A549 (cell line): ENCODE results near the gene SEMA7A. TPM values are rescaled to one million over a fixed set of nuclear protein-coding genes. Genes with fewer than 3 reads are reported as not detected.

Source experiments
- ATAC-seq, 2 experiments: fragments of 200-7000 bp in 1 of 2; fragments of >200 bp in 1 of 2; cut with Nextera tagmentation in 1 of 2; cut with Tn5 transposase in 1 of 2; 3 replicates each; pipeline versions ENCODE4 v1.8.0 to v1.9.1; 2018 to 2020; ENCODE audit warnings: mild to moderate bottlenecking in 1 of 2, moderate library complexity in 1 of 2
- CTCF ChIA-PET: fragments of 300-600 bp; sonication (Branson Sonifier 250); formaldehyde crosslinking; extraction: SDS; loops from one replicate; lab custom pipeline; 2021; ENCODE audit warnings: antibody characterized with exemption, inconsistent platforms; lab: Yijun Ruan, JAX
- POLR2A ChIA-PET: fragments of 350-600 bp; formaldehyde crosslinking; extraction: SDS; loops from one replicate; lab custom pipeline; 2021; ENCODE audit warnings: antibody characterized with exemption, inconsistent platforms; lab: Yijun Ruan, JAX
- DNase-seq, 2 experiments: peaks; one replicate each; pipeline versions ENCODE4 v3.0.0 to v3.0.0-alpha.2; 2011 to 2016; ENCODE audit warnings: low read depth in 1 of 2, low spot score in 1 of 2
- FAIRE-seq: peaks from 2 replicates; lab custom pipeline; 2011; peaks lifted over from hg19 to GRCh38; lab: Jason Lieb, UNC
- H3K27ac ChIP-seq, 2 experiments: fragments of >200 bp; sonication (Bioruptor Twin); formaldehyde crosslinking; 3 replicates each; pipeline ENCODE4 v1.5.1; 2016 to 2017
- H3K4me1 ChIP-seq: fragments of >200 bp; sonication (Bioruptor Twin); formaldehyde crosslinking; 3 replicates; pipeline ENCODE4 v1.6.1; 2016
- H3K4me2 ChIP-seq: fragments of >200 bp; sonication (Bioruptor Twin); formaldehyde crosslinking; 3 replicates; pipeline ENCODE4 v1.6.1; 2016
- H3K4me3 ChIP-seq: fragments of >200 bp; sonication (Bioruptor Twin); formaldehyde crosslinking; 3 replicates; pipeline ENCODE4 v1.5.1; 2016
- H3K9me3 ChIP-seq: fragments of >200 bp; sonication (Bioruptor Twin); formaldehyde crosslinking; 3 replicates; pipeline ENCODE4 v1.6.1; 2016
- BHLHE40 ChIP-seq: IDR thresholded peaks from 2 replicates; pipeline ENCODE4 v1.6.1; 2012; ENCODE audit warnings: low read depth, low read length, inconsistent platforms
- CEBPB ChIP-seq, 2 experiments: fragments of >200 bp in 1 of 2; sonication (Bioruptor Twin) in 1 of 2; formaldehyde crosslinking in 1 of 2; IDR thresholded peaks; 2 replicates each; pipeline ENCODE4 v1.6.1; 2012 to 2016
- CHD4 ChIP-seq: fragments of 200-600 bp; sonication (generic); IDR thresholded peaks from 2 replicates; pipeline ENCODE4 v1.6.1; 2016; ENCODE audit warnings: antibody characterized with exemption, mild to moderate bottlenecking, borderline replicate concordance
- EP300 ChIP-seq, 2 experiments: fragments of >200 bp; sonication (Bioruptor Twin); formaldehyde crosslinking; IDR thresholded peaks; 2 replicates in 1 of 2; 3 replicates in 1 of 2; pipeline ENCODE4 v1.6.1; 2016 to 2017
- ESRRA ChIP-seq: fragments of 150-350 bp; IDR thresholded peaks from 2 replicates; pipeline ENCODE4 v1.6.1; 2014; ENCODE audit warnings: mild to moderate bottlenecking, low read length, borderline replicate concordance
- FOSB ChIP-seq: fragments of 250-450 bp; sonication (Bioruptor Pico); IDR thresholded peaks from 2 replicates; pipeline ENCODE4 v1.5.0; 2020; ENCODE audit warnings: mild to moderate bottlenecking, moderate library complexity
- HDAC2 ChIP-seq: fragments of 200-600 bp; sonication (generic); IDR thresholded peaks from 2 replicates; pipeline ENCODE4 v1.6.1; 2016
- HEYL ChIP-seq: fragments of 250-450 bp; sonication (Bioruptor Pico); IDR thresholded peaks from 2 replicates; pipeline ENCODE4 v1.8.0; 2021; ENCODE audit warnings: mild to moderate bottlenecking, moderate library complexity
- HOXB13 ChIP-seq: fragments of 250-450 bp; sonication (Bioruptor Pico); IDR thresholded peaks from 2 replicates; pipeline ENCODE4 v1.5.0; 2020; ENCODE audit warnings: low read depth, mild to moderate bottlenecking, moderate library complexity
- JUN ChIP-seq, 2 experiments: fragments of >200 bp; sonication (Bioruptor Twin); formaldehyde crosslinking; IDR thresholded peaks; 2 replicates in 1 of 2; 3 replicates in 1 of 2; pipeline ENCODE4 v1.6.1; 2016 to 2017
- JUNB ChIP-seq: fragments of >200 bp; sonication (Bioruptor Twin); formaldehyde crosslinking; IDR thresholded peaks from 2 replicates; pipeline ENCODE4 v1.6.1; 2016
- NR3C1 ChIP-seq: fragments of >200 bp; sonication (Bioruptor Twin); formaldehyde crosslinking; IDR thresholded peaks from 3 replicates; pipeline ENCODE4 v1.6.1; 2017
- PBX3 ChIP-seq: IDR thresholded peaks from 2 replicates; pipeline ENCODE4 v1.6.1; 2012
- POLR2A ChIP-seq: IDR thresholded peaks from 2 replicates; pipeline ENCODE4 v1.6.1; 2012; ENCODE audit warnings: mild to moderate bottlenecking, low read length
- REST ChIP-seq: fragments of 200-600 bp; sonication (generic); IDR thresholded peaks from 2 replicates; pipeline ENCODE4 v1.6.1; 2016; ENCODE audit warnings: antibody characterized with exemption, mild to moderate bottlenecking, moderate library complexity
- SMC3 ChIP-seq: fragments of >200 bp; sonication (Bioruptor Twin); formaldehyde crosslinking; IDR thresholded peaks from 3 replicates; pipeline ENCODE4 v1.6.1; 2018; ENCODE audit warnings: inconsistent platforms
- SREBF2 ChIP-seq: fragments of 450-650 bp; IDR thresholded peaks from 2 replicates; pipeline ENCODE4 v1.6.1; 2014; ENCODE audit warnings: mild to moderate bottlenecking, moderate library complexity
- TFCP2L1 ChIP-seq: fragments of 250-450 bp; sonication (Bioruptor Pico); IDR thresholded peaks from 2 replicates; pipeline ENCODE4 v1.5.0; 2021; ENCODE audit warnings: mild to moderate bottlenecking
- TP53 ChIP-seq: fragments of 250-450 bp; sonication (Bioruptor Pico); IDR thresholded peaks from 2 replicates; pipeline ENCODE4 v1.5.0; 2021; ENCODE audit warnings: mild to moderate bottlenecking, moderate library complexity
- ZC3H11A ChIP-seq: fragments of 450-650 bp; IDR thresholded peaks from 2 replicates; pipeline ENCODE4 v1.6.1; 2014; ENCODE audit warnings: antibody characterized with exemption, mild to moderate bottlenecking
- ZSCAN20 ChIP-seq: fragments of 250-450 bp; sonication (Bioruptor Pico); IDR thresholded peaks from 2 replicates; pipeline ENCODE4 v1.8.0; 2022; ENCODE audit warnings: mild to moderate bottlenecking, moderate library complexity
- WGBS: methylation state at CpG from one replicate; pipeline ENCODE4 v1.1.6; 2017; ENCODE audit errors: missing lambda C conversion rate; 5-methylcytosine and 5-hydroxymethylcytosine counted together
- polyA plus RNA-seq, 4 experiments: library from polyadenylated mRNA; depleted of rRNA in 3 of 4; stranded (reverse); fragments of >200 nt; fragmentation: RNase III in 1 of 4; extraction: RNeasy Plus Mini Kit Qiagen cat#74134 plus additional on column Dnase treatment in 1 of 4; gene quantifications; 2 replicates in 3 of 4; 3 replicates in 1 of 4; pipeline ENCODE4 v1.2.3, GENCODE V29; 2011 to 2017
- TF ChIP-seq, protein P1 (sequence below): fragments of >200 bp; sonication (Bioruptor Twin); formaldehyde crosslinking; IDR thresholded peaks from 2 replicates; pipeline ENCODE4 v1.6.1; 2016

Gene SEMA7A
- polyA plus RNA-seq, 2 of the 4 experiments (the other 2 are of a cell fraction), result 0.44 to 1.2 TPM

DNA sequence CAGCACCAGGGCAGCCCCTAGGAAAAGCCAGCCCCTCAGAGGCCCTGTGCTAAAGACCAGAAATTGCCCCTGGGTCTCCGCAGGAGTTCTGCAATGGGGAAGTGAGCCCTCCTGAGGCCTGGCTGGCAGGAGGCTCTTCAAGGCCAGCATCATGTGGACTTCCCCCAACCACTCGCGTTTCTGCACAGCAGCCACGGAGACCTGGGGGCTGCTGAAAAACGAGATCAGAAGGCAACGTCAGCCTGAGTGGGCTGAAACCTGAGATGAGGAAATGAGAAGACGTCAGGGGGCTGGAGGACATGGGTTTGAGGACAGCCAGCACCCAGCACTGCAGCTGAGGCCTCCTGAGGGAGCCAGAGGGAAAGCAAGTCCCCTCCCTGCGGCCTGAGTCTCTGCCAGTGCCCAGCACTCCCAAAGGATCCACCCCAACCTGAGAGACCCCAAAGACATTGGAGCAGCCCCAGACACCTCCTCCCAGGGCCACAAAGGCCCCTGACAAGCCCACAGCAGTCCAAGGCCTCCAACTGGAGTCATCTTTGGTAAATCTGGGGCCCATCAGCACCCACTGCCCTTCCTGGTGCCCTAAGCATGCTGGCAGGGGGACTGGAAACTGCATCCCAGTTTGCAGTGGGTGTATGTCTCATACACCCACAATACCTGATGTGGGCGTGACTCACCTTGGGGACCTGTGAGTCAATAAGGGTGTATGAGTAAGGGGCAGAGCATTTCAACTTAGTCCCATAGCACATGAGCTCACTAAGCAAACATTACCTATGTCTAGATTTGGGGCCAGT is 37.1 kb downstream of the SEMA7A start (continued):
- no peak for TF ChIP-seq JUN (IDR thresholded peaks at IDR 0.05)
- TF ChIP-seq ZSCAN20 (CRISPR knock-in tag), result no peak
- peak; percentile 45 for TF ChIP-seq JUNB

- Histone ChIP-seq H3K9me3 (no peaks in the 10 kb centered on the region), H3K27ac (peak overlapping the region in 1 of 2 experiments; percentile 80; a peak in 2 of 6 replicates), H3K4me2 (no peak overlapping the region; the same call in 2 of the 3 replicates), H3K4me1 (peaks cover 22% of the 10 kb centered on the region), H3K4me3 (no peak overlapping the region)
- FAIRE-seq (no peak), DNase-seq (no peak)
- WGBS, result 74% methylated on average over 6 of the region's 10 CpGs
- POLR2A ChIA-PET, result interaction anchor here (0.5 kb wide), 1 partner anchor 793 kb away, joined by 4 read pairs; no protein-coding TSS in a partner anchor
- TF ChIP-seq HOXB13 (CRISPR knock-in tag) (no peak), PBX3 (no peak), HDAC2 (no peak), BHLHE40 (no peak), CHD4 (no peak), TP53 (CRISPR knock-in tag) (no peak), POLR2A (no peak), TFCP2L1 (no peak), CEBPB (IDR thresholded peaks at IDR 0.05) (no peak), EP300 (IDR thresholded peaks at IDR 0.05) (no peak), JUN (IDR thresholded peaks at IDR 0.05) (no peak), REST (no peak), ZC3H11A (no peak), FOSB (CRISPR knock-in tag) (no peak), NR3C1 (no peak), SMC3 (no peak)
- TF ChIP-seq, protein P1, sequence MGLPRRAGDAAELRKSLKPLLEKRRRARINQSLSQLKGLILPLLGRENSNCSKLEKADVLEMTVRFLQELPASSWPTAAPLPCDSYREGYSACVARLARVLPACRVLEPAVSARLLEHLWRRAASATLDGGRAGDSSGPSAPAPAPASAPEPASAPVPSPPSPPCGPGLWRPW, result no peak
- TF ChIP-seq, all 56 proteins: peak for 0
- no peak for ATAC-seq
- CTCF ChIA-PET, result interaction anchor here (1.2 to 2.0 kb wide), 5 partner anchors 10 to 43 kb away, joined by 4 to 9 read pairs (median 5); partner anchors contain the start of gene SEMA7A
Measured at GRCh38 chr15:74396146-74396438, 37.7 kb downstream of the SEMA7A start.

GRCh38 chr15:74395319-74396145 is 38.2 kb downstream of the SEMA7A start:
- H3K27ac ChIP-seq, result peak overlapping the region in 1 of 2 experiments; percentile 18; a peak in 1 of 6 replicates
- FAIRE-seq, result no peak
- CTCF ChIA-PET, result interaction anchor here (0.8 to 2.2 kb wide), 8 partner anchors 7 to 43 kb away, joined by 3 to 9 read pairs (median 4); partner anchors contain the start of gene SEMA7A
- whole genome bisulfite sequencing, result 92% methylated on average over 12 of the region's 17 CpGs
- no peaks in the 10 kb centered on the region for H3K9me3 ChIP-seq
- no peak for ATAC-seq
- H3K4me3 ChIP-seq, result no peak overlapping the region
- H3K4me1 ChIP-seq, result peaks cover 22% of the 10 kb centered on the region
- DNase-seq, result no peak
- TF ChIP-seq ESRRA (no peak), SREBF2 (no peak), HEYL (no peak)
- POLR2A ChIA-PET, result interaction anchor here (0.5 kb wide), 1 partner anchor 793 kb away, joined by 4 read pairs; no protein-coding TSS in a partner anchor
- H3K4me2 ChIP-seq, result no peak overlapping the region
